Ramos (cell line): ENCODE data around the gene XPNPEP2.

Source experiments
- in situ Hi-C: fragments of 300-500 bp; cut with MboI; formaldehyde crosslinking; loops from one replicate; pipeline ENCODE4 v1.14.3; 2022; ENCODE audit warnings: low sequenced_read_pairs; ENCODE audit not compliant: unreplicated experiment

Gene XPNPEP2

GRCh38 chrX:129718676-129719075 lies 20.1 kb upstream of the XPNPEP2 start:
- in situ Hi-C loops = no loop called here

GRCh38 chrX:129719268-129719667 lies 19.5 kb upstream of the XPNPEP2 start:
- in situ Hi-C loops = no loop called here

- in situ Hi-C loops = no loop called here
Observed at GRCh38 chrX:129719931-129720530, 18.7 kb upstream of the XPNPEP2 start.

GRCh38 chrX:129720741-129721140 lies 18.0 kb upstream of the XPNPEP2 start:
- in situ Hi-C loops = no loop called here

GRCh38 chrX:129721414-129721813 lies 17.4 kb upstream of the XPNPEP2 start:
- in situ Hi-C loops = no loop called here

GRCh38 chrX:129721870-129722269 lies 16.9 kb upstream of the XPNPEP2 start:
- in situ Hi-C loops = no loop called here

- in situ Hi-C loops = no loop called here
Observed at GRCh38 chrX:129723511-129723910, 15.3 kb upstream of the XPNPEP2 start.

- in situ Hi-C loops = loop anchor here (25.0 kb wide), 1 partner anchor 87 kb away; no protein-coding TSS in a partner anchor
Observed at GRCh38 chrX:129724754-129725153, 14.0 kb upstream of the XPNPEP2 start.

- in situ Hi-C loops = loop anchor here (25.0 kb wide), 1 partner anchor 89 kb away; no protein-coding TSS in a partner anchor
Observed at GRCh38 chrX:129726307-129727111, 12.3 kb upstream of the XPNPEP2 start.

- in situ Hi-C loops = loop anchor here (25.0 kb wide), 1 partner anchor 91 kb away; no protein-coding TSS in a partner anchor
Observed at GRCh38 chrX:129728061-129728460, 10.7 kb upstream of the XPNPEP2 start.

GRCh38 chrX:129731228-129731627 lies 7.6 kb upstream of the XPNPEP2 start:
- in situ Hi-C loops = loop anchor here (25.0 kb wide), 1 partner anchor 94 kb away; no protein-coding TSS in a partner anchor

GRCh38 chrX:129732857-129733256 lies 5.9 kb upstream of the XPNPEP2 start:
- in situ Hi-C loops = loop anchor here (25.0 kb wide), 1 partner anchor 96 kb away; no protein-coding TSS in a partner anchor

- in situ Hi-C loops = loop anchor here (25.0 kb wide), 1 partner anchor 96 kb away; no protein-coding TSS in a partner anchor
Observed at GRCh38 chrX:129733335-129733734, 5.4 kb upstream of the XPNPEP2 start.

- in situ Hi-C loops = loop anchor here (25.0 kb wide), 1 partner anchor 99 kb away; no protein-coding TSS in a partner anchor
Observed at GRCh38 chrX:129736491-129736890, 2.3 kb upstream of the XPNPEP2 start.

GRCh38 chrX:129737916-129738315 lies 863 bp upstream of the XPNPEP2 start:
- in situ Hi-C loops = loop anchor here (25.0 kb wide), 1 partner anchor 101 kb away; no protein-coding TSS in a partner anchor

- in situ Hi-C loops = loop anchor here (25.0 kb wide), 1 partner anchor 102 kb away; no protein-coding TSS in a partner anchor
Observed at GRCh38 chrX:129739578-129739977, 799 bp downstream of the XPNPEP2 start.

- in situ Hi-C loops = loop anchor here (25.0 kb wide), 1 partner anchor 105 kb away; no protein-coding TSS in a partner anchor
Observed at GRCh38 chrX:129741880-129742758, 3.3 kb downstream of the XPNPEP2 start.

- in situ Hi-C loops = loop anchor here (25.0 kb wide), 1 partner anchor 105 kb away; no protein-coding TSS in a partner anchor
Observed at GRCh38 chrX:129742759-129743152, 4.0 kb downstream of the XPNPEP2 start.

- in situ Hi-C loops = loop anchor here (25.0 kb wide), 1 partner anchor 107 kb away; no protein-coding TSS in a partner anchor
Observed at GRCh38 chrX:129743821-129744220, 5.0 kb downstream of the XPNPEP2 start.

GRCh38 chrX:129744861-129745321 lies 6.1 kb downstream of the XPNPEP2 start:
- in situ Hi-C loops = loop anchor here (25.0 kb wide), 1 partner anchor 108 kb away; no protein-coding TSS in a partner anchor
